H9 (cell line): ENCODE data around the gene USB1. TPM values are rescaled to one million over a fixed set of nuclear protein-coding genes. Genes with fewer than 3 reads are reported as not detected.

Experiments used
- DNase-seq: peaks from one replicate; pipeline ENCODE4 v3.0.0-alpha.2; 2017
- H2AFZ ChIP-seq: one replicate; pipeline ENCODE4 v1.6.1; 2013; ENCODE audit warnings: mild to moderate bottlenecking, low read length, control low read depth, moderate library complexity
- H2AK5ac ChIP-seq: 2 replicates; pipeline ENCODE4 v1.6.1; 2013; ENCODE audit warnings: low read length, control low read depth, mixed read lengths; ENCODE audit not compliant: insufficient read length
- H2BK120ac ChIP-seq: one replicate; pipeline ENCODE4 v1.6.1; 2013; ENCODE audit warnings: low read depth, mild to moderate bottlenecking, low read length, control low read depth, inconsistent platforms; ENCODE audit not compliant: poor library complexity, severe bottlenecking
- H2BK12ac ChIP-seq: 2 replicates; pipeline ENCODE4 v1.6.1; 2013; ENCODE audit warnings: low read length, control low read depth, mixed read lengths, low read depth; ENCODE audit not compliant: insufficient read length
- H2BK15ac ChIP-seq: 2 replicates; pipeline ENCODE4 v1.6.1; 2013; ENCODE audit warnings: low read depth, low read length, control low read depth
- H2BK20ac ChIP-seq: one replicate; pipeline ENCODE4 v1.6.1; 2013; ENCODE audit warnings: low read depth, mild to moderate bottlenecking, low read length, control low read depth, inconsistent platforms; ENCODE audit not compliant: poor library complexity, severe bottlenecking
- H2BK5ac ChIP-seq: 2 replicates; pipeline ENCODE4 v1.6.1; 2013; ENCODE audit warnings: low read length, control low read depth, mixed read lengths; ENCODE audit not compliant: insufficient read length
- H3K14ac ChIP-seq: 2 replicates; pipeline ENCODE4 v1.6.1; 2013; ENCODE audit warnings: low read length, control low read depth; ENCODE audit not compliant: insufficient read depth
- H3K18ac ChIP-seq: 2 replicates; pipeline ENCODE4 v1.6.1; 2013; ENCODE audit warnings: low read depth, mild to moderate bottlenecking, mixed read lengths, low read length, control low read depth; ENCODE audit not compliant: insufficient read length
- H3K23ac ChIP-seq: 2 replicates; pipeline ENCODE4 v1.6.1; 2013; ENCODE audit warnings: low read length, control low read depth, mixed read lengths, low read depth; ENCODE audit not compliant: insufficient read length
- H3K23me2 ChIP-seq: 2 replicates; pipeline ENCODE4 v1.6.1; 2013; ENCODE audit warnings: low read depth, mild to moderate bottlenecking, mixed read lengths, low read length, control low read depth; ENCODE audit not compliant: insufficient read length, poor library complexity, severe bottlenecking
- H3K27ac ChIP-seq: 2 replicates; pipeline ENCODE4 v1.5.1; 2013; ENCODE audit warnings: low read length, control low read depth, mixed read lengths, low read depth; ENCODE audit not compliant: insufficient read length
- H3K27me3 ChIP-seq: 2 replicates; pipeline ENCODE4 v1.6.1; 2013; ENCODE audit warnings: low read length, control low read depth, inconsistent platforms; ENCODE audit not compliant: insufficient read depth
- H3K4ac ChIP-seq: 2 replicates; pipeline ENCODE4 v1.6.1; 2013; ENCODE audit warnings: low read depth, mild to moderate bottlenecking, control low read depth, inconsistent platforms, low read length, moderate library complexity
- H3K4me1 ChIP-seq: 2 replicates; pipeline ENCODE4 v1.6.1; 2013; ENCODE audit warnings: low read length, control low read depth, inconsistent platforms; ENCODE audit not compliant: insufficient read depth
- H3K4me2 ChIP-seq: 2 replicates; pipeline ENCODE4 v1.6.1; 2013; ENCODE audit warnings: low read length, control low read depth, mixed read lengths; ENCODE audit not compliant: insufficient read length, insufficient read depth
- H3K56ac ChIP-seq: 2 replicates; pipeline ENCODE4 v1.6.1; 2013; ENCODE audit warnings: low read depth, mild to moderate bottlenecking, mixed read lengths, low read length, control low read depth; ENCODE audit not compliant: insufficient read length
- H3K79me1 ChIP-seq: 2 replicates; pipeline ENCODE4 v1.6.1; 2013; ENCODE audit warnings: low read depth, mild to moderate bottlenecking, moderate library complexity, low read length, control low read depth, inconsistent platforms; ENCODE audit not compliant: insufficient read depth, poor library complexity, severe bottlenecking
- H3K79me2 ChIP-seq: 2 replicates; pipeline ENCODE4 v1.6.1; 2013; ENCODE audit warnings: low read length, control low read depth, inconsistent platforms; ENCODE audit not compliant: insufficient read depth
- H3K9ac ChIP-seq: 2 replicates; pipeline ENCODE4 v1.6.1; 2013; ENCODE audit warnings: low read length, control low read depth, mixed read lengths; ENCODE audit not compliant: insufficient read length; ENCODE audit errors: extremely low read depth
- H3K9me3 ChIP-seq: one replicate; pipeline ENCODE4 v1.6.1; 2013; ENCODE audit warnings: low read depth, low read length, inconsistent platforms; ENCODE audit not compliant: control insufficient read depth
- H3T11ph ChIP-seq: one replicate; pipeline ENCODE4 v1.6.1; 2013; ENCODE audit warnings: mild to moderate bottlenecking, low read length, control low read depth, inconsistent platforms
- H4K20me1 ChIP-seq: one replicate; pipeline ENCODE4 v1.6.1; 2013; ENCODE audit not compliant: control insufficient read depth, insufficient read length, insufficient read depth
- H4K5ac ChIP-seq: 2 replicates; pipeline ENCODE4 v1.6.1; 2013; ENCODE audit warnings: low read depth, mild to moderate bottlenecking, mixed read lengths, low read length, control low read depth; ENCODE audit not compliant: insufficient read length
- H4K8ac ChIP-seq: replicated peaks from 2 replicates; pipeline ENCODE4 v1.6.1; 2013; ENCODE audit warnings: low read length, control low read depth, mixed read lengths, low read depth; ENCODE audit not compliant: insufficient read length
- H4K91ac ChIP-seq: 2 replicates; pipeline ENCODE4 v1.6.1; 2013; ENCODE audit warnings: low read depth, mild to moderate bottlenecking, moderate library complexity, mixed read lengths, low read length, control low read depth; ENCODE audit not compliant: insufficient read length
- H3K27ac Mint-ChIP-seq, 3 experiments: 2 replicates in 2 of 3; 3 replicates in 1 of 3; pipeline ENCODE4 v1.8.0; 2020 to 2021; ENCODE audit warnings: mixed read lengths in 3 of 3, mild to moderate bottlenecking in 1 of 3, moderate library complexity in 1 of 3
- H3K27me3 Mint-ChIP-seq: 2 replicates; pipeline ENCODE4 v1.8.0; 2021; ENCODE audit warnings: low read depth, mild to moderate bottlenecking, moderate library complexity, mixed read lengths
- H3K36me3 Mint-ChIP-seq, 3 experiments: 2 replicates in 2 of 3; 3 replicates in 1 of 3; pipeline ENCODE4 v1.8.0; 2020 to 2021; ENCODE audit warnings: low read depth in 3 of 3, mixed read lengths in 3 of 3; ENCODE audit not compliant: insufficient read depth in 1 of 3
- H3K4me1 Mint-ChIP-seq, 2 experiments: 2 replicates each; pipeline ENCODE4 v1.8.0; 2020; ENCODE audit warnings: mixed read lengths in 2 of 2
- H3K4me3 Mint-ChIP-seq, 2 experiments: 2 replicates in 1 of 2; 3 replicates in 1 of 2; pipeline ENCODE4 v1.8.0; 2020 to 2021; ENCODE audit warnings: mild to moderate bottlenecking in 2 of 2, mixed read lengths in 2 of 2, moderate library complexity in 1 of 2
- H3K9me3 Mint-ChIP-seq, 2 experiments: 2 replicates in 1 of 2; 3 replicates in 1 of 2; pipeline ENCODE4 v1.8.0; 2020; ENCODE audit warnings: mild to moderate bottlenecking in 2 of 2, mixed read lengths in 2 of 2, moderate library complexity in 1 of 2
- CTCF ChIP-seq: fragments of 200-600 bp; sonication (generic); conservative IDR thresholded peaks from 3 replicates; pipeline ENCODE4 v1.8.0; 2021; ENCODE audit warnings: antibody characterized with exemption, mild to moderate bottlenecking
- WGBS: extraction: QIAGEN DNeasy Blood & Tissue Kit; methylation state at CpG from one replicate; pipeline ENCODE4 v1.1.7; 2013; ENCODE audit warnings: missing lambda C conversion rate, low lambda C conversion rate, mixed read lengths; ENCODE audit not compliant: insufficient read length; ENCODE audit errors: extremely low coverage; 5-methylcytosine and 5-hydroxymethylcytosine counted together
- total RNA-seq: library from RNA; stranded (reverse); gene quantifications from 2 replicates; pipeline ENCODE4 v1.2.1, GENCODE V29; 2021

Gene USB1
- total RNA-seq, 1 experiment from 2014 or later, result 65.0 TPM

GRCh38 chr16:58028541-58029070, 27.4 kb downstream of the USB1 start:
- H3K14ac ChIP-seq, result peak overlapping the region; percentile 29; the same call in 1 of the 2 replicates
- H2BK120ac ChIP-seq, result no peak overlapping the region
- Mint-ChIP-seq H3K4me1 (peaks cover 37 to 47% of the 10 kb centered on the region in 2 experiments), H3K27me3 (peaks cover 11% of the 10 kb centered on the region), H3K9me3 (no peaks in the 10 kb centered on the region), H3K4me3 (peak overlapping the region in 1 of 2 experiments; percentile 38; a peak in 2 of 5 replicates), H3K36me3 (peaks cover 0 to 6% (median 5%) of the 10 kb centered on the region in 3 experiments; a peak in 3 of 7 replicates), H3K27ac (peak overlapping the region in 2 of 3 experiments; percentile 67 to 92; a peak in 4 of 7 replicates)
- H3K9ac ChIP-seq, result no peak overlapping the region
- H3K4ac ChIP-seq, result no peak overlapping the region
- no peak overlapping the region for H3K27ac ChIP-seq
- no peak overlapping the region for H2BK12ac ChIP-seq
- no peak overlapping the region for H2AK5ac ChIP-seq
- H3K4me2 ChIP-seq, result peak overlapping the region; percentile 2
- no peak overlapping the region for H4K91ac ChIP-seq
- DNase-seq, result peak; percentile 53
- no peak overlapping the region for H3K23ac ChIP-seq
- no peaks in the 10 kb centered on the region for H3K27me3 ChIP-seq
- no peak overlapping the region for H3K56ac ChIP-seq
- no peak overlapping the region for H4K5ac ChIP-seq
- H3K4me1 ChIP-seq, result peaks cover 12% of the 10 kb centered on the region; the same call in 1 of the 2 replicates
- no CpG with 5 or more reads among the region's 6 CpGs for WGBS
- no peaks in the 10 kb centered on the region for H4K20me1 ChIP-seq
- no peak overlapping the region for H2BK5ac ChIP-seq
- no peaks in the 10 kb centered on the region for H3K9me3 ChIP-seq
- no peak overlapping the region for H3T11ph ChIP-seq
- 0 out of 2 replicates have a peak overlapping the region, but pooled peaks have one; percentile 56 for H2BK15ac ChIP-seq
- H3K79me2 ChIP-seq, result peaks cover 2% of the 10 kb centered on the region; the same call in 1 of the 2 replicates
- H3K23me2 ChIP-seq, result peaks cover 17% of the 10 kb centered on the region
- peaks cover 2% of the 10 kb centered on the region for H3K79me1 ChIP-seq
- H2AFZ ChIP-seq, result no peak overlapping the region
- no peak for TF ChIP-seq CTCF
- H2BK20ac ChIP-seq, result no peak overlapping the region
- no peak overlapping the region for H4K8ac ChIP-seq
- peak overlapping the region; percentile 33 for H3K18ac ChIP-seq
